Vagina (tissue), 2 donors: ENCODE results near the gene ZBTB32. TPM values are rescaled to one million over a fixed set of nuclear protein-coding genes. Genes with fewer than 3 reads are reported as not detected.

Experiments used
- DNase-seq, 2 donors: peaks; one replicate each; pipeline ENCODE4 v3.0.0-alpha.2; 2017; ENCODE audit errors: extremely low spot score in 2 of 2
- H3K27ac ChIP-seq: fragments of 200-600 bp; sonication (generic); one replicate; pipeline ENCODE4 v1.5.1; 2019
- H3K27me3 ChIP-seq: fragments of 200-600 bp; sonication (generic); one replicate; pipeline ENCODE4 v1.5.1; 2019
- H3K36me3 ChIP-seq, 2 donors: fragments of 200-600 bp; sonication (generic); one replicate each; pipeline ENCODE4 v1.5.1; 2017 to 2019
- H3K4me1 ChIP-seq: fragments of 200-600 bp; sonication (generic); one replicate; pipeline ENCODE4 v1.5.1; 2019
- H3K4me3 ChIP-seq, 2 donors: fragments of 200-600 bp; sonication (generic); 1 replicate in 1 of 2; 2 replicates in 1 of 2; pipeline ENCODE4 v1.5.1; 2016 to 2019
- H3K9me3 ChIP-seq: fragments of 200-600 bp; sonication (generic); one replicate; pipeline ENCODE4 v1.5.1; 2019
- CTCF ChIP-seq, 3 experiments: fragments of 450-650 bp in 2 of 3; fragments of 200-600 bp in 1 of 3; sonication (generic) in 1 of 3; IDR thresholded peaks; one replicate each; pipeline ENCODE4 v1.5.1; 2017 to 2019; ENCODE audit warnings: antibody characterized with exemption in 3 of 3, mild to moderate bottlenecking in 2 of 3, moderate library complexity in 2 of 3
- POLR2A ChIP-seq, 2 donors: fragments of 450-650 bp; IDR thresholded peaks; one replicate each; pipeline ENCODE4 v1.6.1; 2017; ENCODE audit warnings: antibody characterized with exemption in 2 of 2, mild to moderate bottlenecking in 2 of 2, moderate library complexity in 2 of 2
- POLR2AphosphoS5 ChIP-seq, 2 donors: sonication (generic); formaldehyde crosslinking; IDR thresholded peaks; one replicate each; pipeline ENCODE4 v1.9.0; 2017; ENCODE audit warnings: antibody characterized with exemption in 2 of 2, mild to moderate bottlenecking in 2 of 2, low read depth in 1 of 2; ENCODE audit not compliant: insufficient read depth in 1 of 2
- intact Hi-C: fragments of 100-400 bp; cut with DNase I; formaldehyde crosslinking; loops from one replicate; pipeline ENCODE4 v1.15.1; 2023
- total RNA-seq: library from RNA; depleted of rRNA; stranded (reverse); fragments of >200 nt; gene quantifications from one replicate; pipeline ENCODE4 v1.2.3, GENCODE V29; 2016

ZBTB32 gene
- total RNA-seq, 1 donor from 2014 or later: not detected

DNA sequence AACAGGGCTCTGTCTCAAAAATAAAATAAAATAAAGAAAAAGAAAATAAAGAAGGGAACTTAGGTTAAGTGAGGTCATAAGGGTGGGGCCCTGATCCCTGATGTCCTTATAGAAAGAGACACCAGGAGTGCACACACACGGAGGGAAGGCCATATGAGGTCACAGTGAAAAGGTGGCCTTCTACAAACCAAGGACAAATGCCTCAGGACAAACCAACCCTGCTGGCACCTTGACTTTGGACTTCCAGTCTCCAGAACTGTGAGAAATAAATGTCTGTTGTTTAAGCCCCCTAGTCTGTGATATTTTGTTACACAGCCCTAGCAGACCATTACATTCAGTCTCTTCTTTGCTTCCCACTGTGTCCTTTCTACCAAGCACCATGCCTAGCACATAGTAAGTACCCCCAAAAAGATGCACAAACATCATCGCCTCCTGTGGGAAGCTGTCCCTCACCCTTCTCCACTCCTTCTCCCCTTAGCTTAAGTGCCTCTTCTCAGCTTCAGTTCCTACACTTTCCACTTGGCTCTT, 8.4 kb upstream of the ZBTB32 start:
- intact Hi-C loops: loop anchor here (2.0 kb wide), 1 partner anchor 43 kb away; no protein-coding TSS in a partner anchor
- TF ChIP-seq POLR2AphosphoS5 (IDR thresholded peaks at IDR 0.05; ENCODE audit: insufficient read depth in 1 of 2, low read depth in 1 of 2): no peak
- TF ChIP-seq POLR2A (IDR thresholded peaks at IDR 0.05): no peak
- no peak for TF ChIP-seq CTCF (IDR thresholded peaks at IDR 0.05)
- DNase-seq: no peak
- no peak overlapping the region for H3K27ac ChIP-seq
- no peaks in the 10 kb centered on the region for H3K27me3 ChIP-seq
- H3K9me3 ChIP-seq: no peaks in the 10 kb centered on the region
- no peaks in the 10 kb centered on the region for H3K36me3 ChIP-seq
- H3K4me3 ChIP-seq: no peak overlapping the region
- H3K4me1 ChIP-seq: no peaks in the 10 kb centered on the region

GRCh38 chr19:35696835-35697234, 7.5 kb upstream of the ZBTB32 start:
- TF ChIP-seq CTCF (IDR thresholded peaks at IDR 0.05) (no peak), POLR2AphosphoS5 (IDR thresholded peaks at IDR 0.05; ENCODE audit: insufficient read depth in 1 of 2, low read depth in 1 of 2) (no peak), POLR2A (IDR thresholded peaks at IDR 0.05) (no peak)
- H3K36me3 ChIP-seq: no peaks in the 10 kb centered on the region
- no peak for DNase-seq
- no peaks in the 10 kb centered on the region for H3K27me3 ChIP-seq
- H3K9me3 ChIP-seq: no peaks in the 10 kb centered on the region
- H3K4me1 ChIP-seq: no peaks in the 10 kb centered on the region
- H3K27ac ChIP-seq: no peak overlapping the region
- intact Hi-C loops: no loop called here
- no peak overlapping the region for H3K4me3 ChIP-seq

- intact Hi-C loops: no loop called here
- TF ChIP-seq CTCF (IDR thresholded peaks at IDR 0.05) (no peak), POLR2AphosphoS5 (IDR thresholded peaks at IDR 0.05; ENCODE audit: insufficient read depth in 1 of 2, low read depth in 1 of 2) (peak; percentile 74 to 89), POLR2A (IDR thresholded peaks at IDR 0.05) (peak in 1 of 2 donors; percentile 21)
- H3K4me3 ChIP-seq: peak overlapping the region; percentile 54 to 58
- H3K4me1 ChIP-seq: peaks cover 9% of the 10 kb centered on the region
- no peaks in the 10 kb centered on the region for H3K9me3 ChIP-seq
- DNase-seq: peak in 1 of 2 donors; percentile 99
- no peak overlapping the region for H3K27ac ChIP-seq
- no peaks in the 10 kb centered on the region for H3K27me3 ChIP-seq
- no peaks in the 10 kb centered on the region for H3K36me3 ChIP-seq
Measured at GRCh38 chr19:35702223-35703012, 1.9 kb upstream of the ZBTB32 start.

- H3K4me3 ChIP-seq: no peak overlapping the region
- intact Hi-C loops: no loop called here
Measured at GRCh38 chr19:35703343-35703742, 1.0 kb upstream of the ZBTB32 start.

More at GRCh38 chr19:35703343-35703742, 1.0 kb upstream of the ZBTB32 start:
- Histone ChIP-seq H3K27me3 (no peaks in the 10 kb centered on the region), H3K27ac (no peak overlapping the region), H3K4me1 (peaks cover 9% of the 10 kb centered on the region), H3K36me3 (no peaks in the 10 kb centered on the region), H3K9me3 (no peaks in the 10 kb centered on the region)
- no peak for DNase-seq
- no peak for TF ChIP-seq POLR2A (IDR thresholded peaks at IDR 0.05)
- no peak for TF ChIP-seq CTCF (IDR thresholded peaks at IDR 0.05)
- no peak for TF ChIP-seq POLR2AphosphoS5 (IDR thresholded peaks at IDR 0.05; ENCODE audit: insufficient read depth in 1 of 2, low read depth in 1 of 2)
